WI38 (cell line): ENCODE data around the gene ELK3.

Experiments used
- H3K4me3 ChIP-seq: 2 replicates; pipeline ENCODE4 v1.5.1; 2011; ENCODE audit warnings: low read depth, mild to moderate bottlenecking, control low read depth, low read length
- TF ChIP-seq, protein P1 (sequence below): IDR thresholded peaks from 2 replicates; pipeline ENCODE4 v1.5.1; 2012; ENCODE audit warnings: low read depth, mild to moderate bottlenecking, control low read depth, low read length

The ELK3 gene

GRCh38 chr12:96187956-96188355 is 6.2 kb upstream of the ELK3 start:
- H3K4me3 ChIP-seq = no peak overlapping the region
- TF ChIP-seq, protein P1, sequence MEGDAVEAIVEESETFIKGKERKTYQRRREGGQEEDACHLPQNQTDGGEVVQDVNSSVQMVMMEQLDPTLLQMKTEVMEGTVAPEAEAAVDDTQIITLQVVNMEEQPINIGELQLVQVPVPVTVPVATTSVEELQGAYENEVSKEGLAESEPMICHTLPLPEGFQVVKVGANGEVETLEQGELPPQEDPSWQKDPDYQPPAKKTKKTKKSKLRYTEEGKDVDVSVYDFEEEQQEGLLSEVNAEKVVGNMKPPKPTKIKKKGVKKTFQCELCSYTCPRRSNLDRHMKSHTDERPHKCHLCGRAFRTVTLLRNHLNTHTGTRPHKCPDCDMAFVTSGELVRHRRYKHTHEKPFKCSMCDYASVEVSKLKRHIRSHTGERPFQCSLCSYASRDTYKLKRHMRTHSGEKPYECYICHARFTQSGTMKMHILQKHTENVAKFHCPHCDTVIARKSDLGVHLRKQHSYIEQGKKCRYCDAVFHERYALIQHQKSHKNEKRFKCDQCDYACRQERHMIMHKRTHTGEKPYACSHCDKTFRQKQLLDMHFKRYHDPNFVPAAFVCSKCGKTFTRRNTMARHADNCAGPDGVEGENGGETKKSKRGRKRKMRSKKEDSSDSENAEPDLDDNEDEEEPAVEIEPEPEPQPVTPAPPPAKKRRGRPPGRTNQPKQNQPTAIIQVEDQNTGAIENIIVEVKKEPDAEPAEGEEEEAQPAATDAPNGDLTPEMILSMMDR = no peak

GRCh38 chr12:96189781-96190180 is 4.4 kb upstream of the ELK3 start:
- H3K4me3 ChIP-seq = no peak overlapping the region
- TF ChIP-seq, protein P1 = no peak

- H3K4me3 ChIP-seq = no peak overlapping the region
- TF ChIP-seq, protein P1 = no peak
Observed at GRCh38 chr12:96190413-96191108, 3.6 kb upstream of the ELK3 start.

DNA sequence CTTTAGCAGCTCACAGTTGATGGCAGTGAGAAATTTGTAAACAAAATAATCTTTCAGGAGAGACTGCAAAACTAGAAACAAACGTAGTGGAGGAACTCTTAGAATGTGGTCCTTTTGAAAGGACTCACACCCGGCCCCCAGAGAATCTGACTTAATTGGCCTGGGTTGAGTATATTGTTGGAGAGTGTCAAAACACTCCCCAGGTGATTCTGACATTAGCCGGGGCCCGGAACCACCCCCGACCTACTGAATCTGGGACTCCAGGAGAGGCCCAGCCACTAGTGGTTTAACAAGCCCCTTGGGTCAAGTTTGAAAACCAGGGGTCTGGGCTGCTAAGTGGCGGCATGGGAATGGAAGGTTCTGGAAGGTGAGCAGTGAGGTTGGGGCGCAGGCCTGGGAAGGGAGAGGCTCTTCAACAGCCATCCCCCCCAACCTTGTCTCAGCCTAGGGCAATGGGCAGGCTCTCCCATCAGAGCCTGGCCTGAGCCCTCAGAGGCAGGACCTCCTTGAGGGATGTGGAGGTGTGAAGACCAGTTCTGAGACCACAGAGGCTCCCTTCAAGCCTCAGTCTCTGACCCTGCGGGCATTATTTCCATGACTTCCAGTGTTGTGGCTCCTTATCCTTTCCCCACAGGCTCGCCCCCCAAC is 1.1 kb upstream of the ELK3 start:
- H3K4me3 ChIP-seq = no peak overlapping the region
- TF ChIP-seq, protein P1 = no peak

DNA sequence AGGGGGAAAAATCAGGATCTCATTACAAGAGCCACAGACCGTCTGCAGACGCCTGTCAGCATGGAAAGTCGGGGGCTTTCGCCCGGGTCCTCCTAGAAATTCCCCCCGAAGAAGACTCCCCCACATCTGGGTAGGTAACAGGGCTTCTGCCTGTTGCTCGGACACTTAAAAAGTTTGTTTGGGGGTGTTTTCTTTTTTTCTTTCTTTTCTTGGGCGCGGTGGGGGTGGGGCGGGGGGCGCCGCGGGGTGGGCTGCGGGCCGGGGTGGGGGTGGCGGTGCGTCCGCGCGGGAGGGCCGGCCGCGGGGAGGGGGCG is 358 bp downstream of the ELK3 start:
- H3K4me3 ChIP-seq = peak overlapping the region; percentile 89
- TF ChIP-seq, protein P1 = no peak

DNA sequence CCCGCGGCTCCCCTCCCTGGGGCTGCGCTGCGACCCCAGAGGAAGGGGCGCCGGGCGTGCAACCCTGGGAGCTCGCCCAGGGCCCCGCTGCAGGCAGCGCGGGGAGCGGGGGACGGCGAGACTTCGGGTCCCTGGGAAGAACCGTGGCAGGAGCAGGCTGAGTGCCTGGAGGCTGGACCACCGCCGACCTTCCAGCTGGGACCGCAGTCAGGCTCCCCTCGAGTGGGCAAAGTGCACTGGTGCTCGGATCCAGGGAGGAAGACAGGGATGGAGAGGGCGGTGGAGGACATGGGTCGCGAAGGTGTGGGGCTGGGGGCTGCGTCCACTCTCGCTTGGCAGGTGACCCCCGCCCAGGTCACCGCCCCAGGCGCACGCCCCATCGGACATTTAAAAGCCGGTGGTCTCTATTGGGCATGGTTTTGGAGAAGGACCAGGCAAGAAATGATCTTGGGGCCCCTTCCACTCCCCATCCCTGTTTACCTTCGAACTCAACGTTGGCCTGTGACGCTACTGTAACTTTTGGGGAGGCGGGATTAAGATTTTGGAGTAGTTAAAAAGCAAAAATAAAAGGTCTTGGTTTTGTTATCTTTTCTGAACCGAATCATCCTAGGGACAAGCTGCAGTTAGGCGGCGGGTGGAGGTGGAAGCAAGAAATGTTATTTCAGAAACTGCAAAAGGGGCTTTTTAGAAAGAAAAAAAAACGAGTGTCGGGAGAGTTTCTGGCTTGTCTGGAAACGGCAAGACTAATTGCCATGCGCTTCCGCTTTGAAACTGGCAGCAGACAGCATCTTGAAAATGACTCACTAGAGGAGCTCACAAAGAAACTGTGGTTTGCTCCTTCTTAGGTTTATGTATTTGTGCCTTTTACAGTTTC is 1.0 kb downstream of the ELK3 start:
- peak overlapping the region; percentile 89 for H3K4me3 ChIP-seq
- TF ChIP-seq, protein P1 = no peak
